Lower lobe of right lung (tissue), 2 donors: ENCODE data around the gene MEGF11. TPM values are rescaled to one million over a fixed set of nuclear protein-coding genes. Genes with fewer than 3 reads are reported as not detected.

Experiments used
- ATAC-seq, 2 donors: fragments of 200-7000 bp; cut with Tn5 transposase; one replicate each; pipeline ENCODE4 v1.9.1; 2020 to 2022; ENCODE audit warnings: mild to moderate bottlenecking in 2 of 2, moderate library complexity in 2 of 2
- DNase-seq: peaks from one replicate; pipeline ENCODE4 v3.0.0-alpha.2; 2020
- H3K27ac ChIP-seq: fragments of 200-600 bp; one replicate; pipeline ENCODE4 v1.8.0; 2022
- H3K27me3 ChIP-seq: fragments of 200-600 bp; one replicate; pipeline ENCODE4 v1.8.0; 2022; ENCODE audit warnings: low read depth
- H3K36me3 ChIP-seq: fragments of 200-600 bp; one replicate; pipeline ENCODE4 v1.8.0; 2022; ENCODE audit warnings: mild to moderate bottlenecking
- H3K4me1 ChIP-seq: fragments of 200-600 bp; one replicate; pipeline ENCODE4 v1.8.0; 2022
- H3K4me3 ChIP-seq: fragments of 200-600 bp; one replicate; pipeline ENCODE4 v1.8.0; 2022; ENCODE audit warnings: mild to moderate bottlenecking
- H3K9me3 ChIP-seq: fragments of 200-600 bp; one replicate; pipeline ENCODE4 v1.8.0; 2022
- intact Hi-C: fragments of 100-400 bp; cut with DNase I; formaldehyde crosslinking; loops from one replicate; pipeline ENCODE4 v1.11.0; 2022
- total RNA-seq: library from RNA; stranded (reverse); fragmentation: NEBNext Ultra II Directional; extraction: Animal tissue kit (Norgen Biotek cat#: 25700); gene quantifications from one replicate; pipeline ENCODE4 v1.2.1, GENCODE V29; 2021
- TF ChIP-seq, protein P1 (sequence below): fragments of 200-600 bp; IDR thresholded peaks from one replicate; pipeline ENCODE4 v1.8.0; 2022; ENCODE audit warnings: antibody characterized with exemption, mild to moderate bottlenecking
- donor health status: DM: no; HTN: yes; CAD: no; lungs with severe emphysema.

The MEGF11 gene
- total RNA-seq, 1 donor from 2014 or later, result not detected

DNA sequence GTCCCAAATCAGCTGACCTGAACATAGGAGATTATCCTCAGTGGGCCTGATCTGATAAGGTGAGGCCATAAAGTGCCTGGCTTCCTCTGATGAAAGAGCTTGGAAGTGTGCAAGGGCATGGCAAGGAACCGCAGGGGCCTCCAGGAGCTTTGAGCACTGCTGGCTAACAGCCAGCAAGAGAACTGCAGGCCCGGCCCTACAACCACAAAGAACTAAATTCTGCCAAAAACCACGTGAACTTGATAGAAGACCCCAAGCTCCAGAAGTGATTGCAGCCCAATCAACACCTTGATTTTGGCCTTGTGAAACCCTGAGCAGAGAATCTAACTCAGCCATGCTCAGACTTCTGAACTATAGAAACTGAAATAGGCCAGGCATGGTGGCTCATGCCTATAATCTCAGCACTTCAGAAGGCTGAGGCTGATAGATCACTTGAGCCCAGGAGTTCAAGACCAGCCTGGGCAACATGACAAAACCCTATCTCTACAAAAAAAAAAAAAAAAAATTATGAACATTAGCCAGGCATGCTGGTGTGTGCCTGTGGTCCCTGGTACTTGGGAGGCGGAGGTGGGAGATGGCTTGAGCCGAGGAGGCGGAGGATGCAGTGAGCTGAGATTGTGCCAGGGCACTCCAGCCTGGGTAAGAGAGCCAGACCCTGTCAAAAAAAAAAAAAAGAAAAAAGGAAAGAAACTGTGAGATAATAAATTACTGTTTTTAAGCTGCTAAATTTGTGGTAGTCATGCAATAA, 32.2 kb upstream of the MEGF11 start:
- Histone ChIP-seq H3K27me3 (no peaks in the 10 kb centered on the region), H3K36me3 (no peaks in the 10 kb centered on the region), H3K4me1 (peaks cover 6% of the 10 kb centered on the region), H3K4me3 (no peak overlapping the region), H3K9me3 (no peaks in the 10 kb centered on the region), H3K27ac (no peak overlapping the region)
- TF ChIP-seq, protein P1, sequence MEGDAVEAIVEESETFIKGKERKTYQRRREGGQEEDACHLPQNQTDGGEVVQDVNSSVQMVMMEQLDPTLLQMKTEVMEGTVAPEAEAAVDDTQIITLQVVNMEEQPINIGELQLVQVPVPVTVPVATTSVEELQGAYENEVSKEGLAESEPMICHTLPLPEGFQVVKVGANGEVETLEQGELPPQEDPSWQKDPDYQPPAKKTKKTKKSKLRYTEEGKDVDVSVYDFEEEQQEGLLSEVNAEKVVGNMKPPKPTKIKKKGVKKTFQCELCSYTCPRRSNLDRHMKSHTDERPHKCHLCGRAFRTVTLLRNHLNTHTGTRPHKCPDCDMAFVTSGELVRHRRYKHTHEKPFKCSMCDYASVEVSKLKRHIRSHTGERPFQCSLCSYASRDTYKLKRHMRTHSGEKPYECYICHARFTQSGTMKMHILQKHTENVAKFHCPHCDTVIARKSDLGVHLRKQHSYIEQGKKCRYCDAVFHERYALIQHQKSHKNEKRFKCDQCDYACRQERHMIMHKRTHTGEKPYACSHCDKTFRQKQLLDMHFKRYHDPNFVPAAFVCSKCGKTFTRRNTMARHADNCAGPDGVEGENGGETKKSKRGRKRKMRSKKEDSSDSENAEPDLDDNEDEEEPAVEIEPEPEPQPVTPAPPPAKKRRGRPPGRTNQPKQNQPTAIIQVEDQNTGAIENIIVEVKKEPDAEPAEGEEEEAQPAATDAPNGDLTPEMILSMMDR, result no peak
- DNase-seq (no peak), ATAC-seq (peak in 1 of 2 donors; percentile 45)
- intact Hi-C loops, result no loop called here

DNA sequence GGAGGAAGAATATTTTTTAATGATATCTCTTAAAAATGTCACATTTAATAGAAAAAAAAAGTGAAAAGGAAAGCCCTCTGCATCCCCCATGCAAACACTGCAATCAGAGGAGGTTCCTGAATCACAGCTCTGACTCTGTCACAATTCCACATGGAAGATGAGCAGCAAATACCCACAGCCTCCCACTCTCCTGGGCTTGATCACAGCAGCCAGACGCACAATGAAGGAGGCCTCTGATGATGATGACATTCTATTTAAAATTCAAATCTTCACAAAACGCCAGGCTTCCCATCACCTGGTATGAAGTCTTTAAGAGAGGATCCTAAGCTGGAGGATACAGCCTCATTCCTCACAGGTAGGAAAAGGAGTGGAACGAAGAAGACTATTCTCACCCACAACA, 30.7 kb upstream of the MEGF11 start:
- ATAC-seq (no peak), DNase-seq (no peak)
- H3K27ac ChIP-seq, result no peak overlapping the region
- H3K27me3 ChIP-seq, result no peaks in the 10 kb centered on the region
- H3K9me3 ChIP-seq, result no peaks in the 10 kb centered on the region
- intact Hi-C loops, result no loop called here
- TF ChIP-seq, protein P1, result no peak
- no peak overlapping the region for H3K4me3 ChIP-seq
- H3K36me3 ChIP-seq, result no peaks in the 10 kb centered on the region
- peaks cover 6% of the 10 kb centered on the region for H3K4me1 ChIP-seq

DNA sequence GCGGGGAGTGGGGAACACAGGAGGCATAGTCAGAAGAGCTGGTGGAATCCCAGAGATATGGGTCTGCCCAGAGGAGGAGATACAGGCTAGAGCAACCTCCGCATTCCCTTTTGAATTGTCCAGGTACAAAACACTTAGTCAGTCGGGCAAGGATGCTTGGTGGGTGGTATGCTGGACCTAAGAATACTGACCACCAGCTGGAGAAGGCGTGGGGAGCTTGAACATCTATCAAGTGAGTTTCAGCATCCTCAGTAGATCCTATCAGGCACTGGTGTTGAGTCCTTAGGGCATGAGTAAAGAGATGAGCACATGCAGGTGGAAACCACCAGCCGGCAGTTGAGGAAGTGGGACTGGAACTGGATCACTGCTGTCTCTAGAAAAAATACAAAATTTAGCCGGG, 25.1 kb upstream of the MEGF11 start:
- H3K27me3 ChIP-seq, result no peaks in the 10 kb centered on the region
- DNase-seq (no peak), ATAC-seq (no peak)
- intact Hi-C loops, result no loop called here
- TF ChIP-seq, protein P1, result no peak
- H3K4me1 ChIP-seq, result no peaks in the 10 kb centered on the region
- no peak overlapping the region for H3K4me3 ChIP-seq
- H3K9me3 ChIP-seq, result peaks cover 3% of the 10 kb centered on the region
- no peak overlapping the region for H3K27ac ChIP-seq
- H3K36me3 ChIP-seq, result no peaks in the 10 kb centered on the region

DNA sequence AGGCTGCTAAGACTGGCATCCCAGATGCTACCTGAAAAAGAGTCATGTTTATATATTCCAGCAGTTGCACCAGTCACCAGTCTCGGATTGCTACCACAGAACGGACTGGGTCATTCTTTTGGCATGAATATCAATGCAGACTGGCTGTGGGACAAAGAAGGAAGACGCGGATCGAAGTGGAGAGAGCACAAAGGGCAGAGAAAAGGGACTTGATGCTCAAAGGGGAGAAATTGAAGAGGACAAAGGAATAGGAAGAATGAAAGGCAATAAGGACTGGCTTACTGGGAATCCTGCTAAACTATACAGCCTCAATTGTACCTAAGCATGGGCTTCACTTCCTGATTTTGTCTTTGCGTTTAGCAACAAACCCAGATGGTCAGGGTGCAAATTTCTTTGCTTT, 24.5 kb upstream of the MEGF11 start:
- Histone ChIP-seq H3K4me3 (no peak overlapping the region), H3K27ac (no peak overlapping the region), H3K27me3 (no peaks in the 10 kb centered on the region), H3K4me1 (no peaks in the 10 kb centered on the region), H3K36me3 (no peaks in the 10 kb centered on the region), H3K9me3 (peaks cover 3% of the 10 kb centered on the region)
- TF ChIP-seq, protein P1, result no peak
- no peak for DNase-seq
- ATAC-seq, result no peak
- intact Hi-C loops, result no loop called here

DNA sequence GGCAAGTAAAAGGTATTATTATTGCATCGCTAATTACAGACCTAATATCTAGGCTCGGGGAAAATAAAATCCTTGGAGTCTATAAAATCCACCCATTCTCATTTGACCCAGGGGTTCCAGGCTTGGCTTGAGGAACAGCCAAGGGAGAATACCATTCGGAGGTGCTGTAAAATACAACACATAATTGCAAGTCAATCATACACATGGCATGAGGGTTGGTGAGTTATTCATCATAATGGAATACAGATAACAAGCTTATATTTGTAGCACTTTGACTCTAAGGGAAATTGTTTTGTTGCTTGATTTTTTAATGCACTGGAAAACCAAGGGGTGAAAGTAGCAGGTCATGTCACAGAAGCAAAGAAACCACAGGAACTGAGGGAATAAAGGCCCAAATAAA, 23.0 kb upstream of the MEGF11 start:
- no peak for DNase-seq
- Histone ChIP-seq H3K9me3 (peaks cover 3% of the 10 kb centered on the region), H3K27me3 (no peaks in the 10 kb centered on the region), H3K4me3 (no peak overlapping the region), H3K36me3 (no peaks in the 10 kb centered on the region), H3K4me1 (no peaks in the 10 kb centered on the region), H3K27ac (no peak overlapping the region)
- no peak for ATAC-seq
- intact Hi-C loops, result no loop called here
- TF ChIP-seq, protein P1, result no peak
